ENCODE data around the gene ALOXE3.
A peak's percentile ranks its signal among the peaks of the same experiment; 100 is the strongest.
"Not testable (repeated sequence)": the region's sequence is repeated elsewhere in the genome, so short reads cannot be mapped to it uniquely, and the experiment has no call there.

Gene ALOXE3

GRCh38 chr17:8122422-8122923 is 4.2 kb upstream of the ALOXE3 start:
- DNase-seq (ENCODE audit: low read depth in 2 of 2) = no peak

DNA sequence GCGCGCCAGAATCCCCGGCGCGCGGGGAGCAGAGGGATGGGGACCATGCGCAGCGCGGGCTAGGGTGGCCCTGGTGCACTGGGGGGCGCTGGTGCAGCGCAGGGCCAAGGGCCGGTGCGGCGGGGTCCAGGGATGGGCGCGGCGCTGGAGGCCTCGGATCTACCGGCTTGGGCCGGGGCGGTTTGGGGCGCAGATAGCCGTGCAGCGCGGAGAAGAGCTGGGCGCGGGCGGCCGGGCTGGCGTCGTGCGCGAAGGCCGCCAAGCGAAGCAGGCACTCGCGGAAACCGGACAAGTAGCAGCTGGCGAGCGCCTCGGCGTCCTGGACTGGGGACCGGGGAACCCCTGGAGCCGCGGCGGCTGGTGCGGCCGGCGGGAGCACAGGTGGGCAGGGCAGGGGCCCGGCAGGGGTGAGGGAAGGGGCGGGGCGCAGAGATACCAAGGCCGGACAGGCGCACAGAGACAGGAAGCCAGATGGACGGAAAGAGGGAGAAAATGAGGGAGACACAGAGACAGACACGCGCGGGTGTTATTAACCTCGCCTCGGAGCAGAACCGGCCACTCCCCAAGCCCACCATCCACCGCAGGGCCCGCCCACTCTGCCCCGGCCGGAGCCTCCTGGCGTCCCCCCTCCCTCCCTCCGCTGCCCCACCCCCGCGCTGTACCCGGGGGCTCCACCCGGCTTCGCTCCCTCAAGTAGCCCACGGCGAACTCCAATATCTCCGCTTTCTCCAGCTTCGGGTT is 3.5 kb upstream of the ALOXE3 start:
- no peak for DNase-seq (ENCODE audit: low read depth in 2 of 2)

DNA sequence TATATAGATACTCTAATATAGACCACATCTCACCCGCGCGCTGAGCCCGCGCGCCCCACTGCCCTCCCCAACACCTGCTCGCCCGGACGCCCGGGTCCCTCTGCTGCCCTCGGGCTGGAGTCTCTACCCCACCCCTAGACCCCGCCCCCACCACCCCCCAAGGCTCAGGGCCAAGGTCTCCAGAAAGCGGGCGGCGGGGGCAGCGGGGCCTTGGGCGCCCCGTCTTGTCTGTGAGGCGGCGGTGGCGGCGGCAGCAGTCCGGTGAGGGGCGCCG is 3.0 kb upstream of the ALOXE3 start:
- no peak for DNase-seq (ENCODE audit: low read depth in 2 of 2)

GRCh38 chr17:8120520-8121406 is 2.4 kb upstream of the ALOXE3 start:
- peak; percentile 75 to 78 for DNase-seq (ENCODE audit: low read depth in 2 of 2)

DNA sequence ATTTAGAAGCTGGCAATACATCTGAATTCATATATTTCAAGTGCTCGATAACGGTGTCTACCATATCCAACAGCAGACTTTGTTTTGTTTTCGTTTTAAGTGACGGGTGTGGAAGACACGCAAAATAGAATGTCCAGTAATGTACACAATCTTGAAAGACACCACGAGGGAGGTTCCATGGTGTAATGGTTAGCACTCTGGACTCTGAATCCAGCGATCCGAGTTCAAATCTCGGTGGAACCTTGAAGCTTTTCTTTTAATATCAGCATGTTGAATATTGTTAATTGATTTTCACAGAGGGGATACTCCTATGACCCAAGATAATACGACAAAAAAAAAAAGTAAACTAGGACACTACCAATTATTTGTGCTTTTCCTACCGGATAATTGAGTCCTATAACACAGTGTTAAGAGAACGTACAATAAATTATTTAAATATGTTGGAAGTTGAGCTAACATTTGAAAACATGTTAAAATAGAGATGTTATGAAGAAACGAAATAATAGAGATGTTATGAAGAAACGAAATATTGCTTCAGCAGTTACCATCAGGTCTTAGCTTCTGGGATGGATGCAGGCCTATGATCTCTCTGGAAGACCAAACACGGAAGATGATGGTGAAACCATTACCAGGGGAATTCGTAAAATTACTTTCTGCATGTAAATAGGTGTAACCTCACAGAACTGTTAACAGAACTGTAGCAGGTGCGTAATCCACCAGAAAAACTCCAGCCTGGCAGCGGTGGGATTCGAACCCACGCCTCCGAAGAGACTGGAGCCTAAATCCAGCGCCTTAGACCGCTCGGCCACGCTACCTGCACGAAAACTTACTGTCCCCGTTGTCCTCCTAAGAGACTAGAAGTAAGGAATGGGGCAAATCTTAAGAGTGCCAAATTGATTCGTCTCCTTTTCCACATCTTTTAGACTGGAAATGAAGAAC is 1.5 kb upstream of the ALOXE3 start:
- peak; percentile 88 to 94 for DNase-seq (ENCODE audit: low read depth in 2 of 2)

GRCh38 chr17:8118769-8119580 is 661 bp upstream of the ALOXE3 start:
- DNase-seq (ENCODE audit: low read depth in 2 of 2) = peak; percentile 80 to 81

GRCh38 chr17:8117367-8117979 is 841 bp downstream of the ALOXE3 start:
- DNase-seq (ENCODE audit: low read depth in 2 of 2) = no peak

DNA sequence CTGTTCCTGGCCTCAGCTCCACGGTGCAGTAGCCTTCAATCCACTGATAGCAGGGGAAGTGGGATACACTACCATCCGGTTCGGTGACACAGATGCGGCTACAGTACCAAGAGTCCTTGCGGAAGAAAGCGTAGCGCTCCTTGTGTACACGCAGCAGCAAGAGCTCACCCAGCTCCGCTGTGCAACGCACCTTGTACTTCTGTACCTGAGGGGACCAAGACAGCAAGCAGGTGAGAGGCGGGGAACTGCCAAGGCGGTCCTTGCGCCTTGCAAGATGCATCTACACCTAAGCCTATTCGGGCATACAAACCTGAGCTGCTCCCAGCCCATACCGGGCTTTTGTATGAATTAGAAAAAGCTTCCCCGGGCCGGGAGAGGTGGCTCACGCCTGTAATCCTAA is 1.5 kb downstream of the ALOXE3 start:
- DNase-seq (ENCODE audit: low read depth in 2 of 2) = no peak

DNA sequence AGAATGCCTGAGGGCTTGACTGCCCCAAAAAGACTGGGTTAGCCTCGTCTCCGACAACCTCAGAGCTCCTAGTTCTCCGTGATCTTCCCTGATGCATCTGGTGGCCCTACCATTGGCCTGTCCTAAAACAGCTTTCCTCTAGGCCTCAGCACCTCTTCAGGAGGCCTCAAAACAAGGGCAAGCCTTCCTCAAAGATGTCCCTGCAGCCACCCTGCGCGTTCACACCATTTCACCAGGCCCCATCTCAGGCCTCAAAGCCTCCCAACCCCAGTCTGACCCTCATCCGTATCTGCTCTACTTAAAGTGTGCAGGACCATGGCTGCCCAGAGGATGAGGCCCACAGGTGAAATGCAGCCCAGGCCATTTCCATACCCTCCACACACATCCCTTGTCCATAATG is 7.4 kb downstream of the ALOXE3 start:
- DNase-seq (ENCODE audit: low read depth in 2 of 2) = no peak

- DNase-seq (ENCODE audit: low read depth in 2 of 2) = no peak
These were observed 7.9 kb downstream of the ALOXE3 start for GRCh38 chr17:8110456-8110804.

DNA sequence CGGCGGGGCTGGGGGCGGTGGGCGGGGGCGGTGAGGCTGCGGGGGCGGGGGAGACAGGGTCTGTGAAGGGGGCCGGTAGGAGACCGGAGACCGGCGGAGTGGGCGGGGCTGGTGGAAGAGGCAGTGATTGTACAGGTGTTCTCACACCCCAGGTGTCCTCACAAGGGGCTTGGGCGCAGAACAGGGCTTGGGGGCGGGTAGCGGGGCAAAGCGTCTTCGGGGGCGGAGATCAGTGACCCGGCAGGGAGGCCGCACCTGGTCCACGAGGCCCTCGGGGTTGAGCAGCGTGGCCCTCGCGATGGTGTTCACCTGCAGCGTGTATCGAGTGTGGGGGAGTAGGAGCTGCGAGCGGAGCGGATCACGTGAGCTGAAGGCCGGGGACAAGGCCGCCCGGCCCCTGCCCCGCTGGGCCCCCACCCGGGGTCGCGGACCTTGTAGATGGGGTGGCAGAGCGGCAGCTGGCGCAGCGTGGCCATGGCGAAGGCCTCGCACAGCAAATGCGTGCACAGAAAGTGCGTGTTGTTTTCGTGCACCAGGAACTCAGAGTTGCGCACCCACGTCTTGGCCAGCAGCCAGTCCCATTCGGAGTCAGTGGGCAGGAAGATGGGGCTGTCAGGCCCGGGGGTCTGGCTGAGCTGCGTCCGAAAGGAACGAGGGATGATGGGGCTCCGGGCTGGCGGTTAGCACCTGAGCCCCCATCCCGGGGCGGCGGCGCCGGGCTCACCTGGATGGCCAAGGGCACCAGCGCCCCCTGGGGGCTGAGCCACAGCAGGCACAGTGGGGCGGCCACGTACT is 8.5 kb downstream of the ALOXE3 start:
- DNase-seq (ENCODE audit: low read depth in 2 of 2) = peak; percentile 71 to 78

GRCh38 chr17:8108972-8109660 is 9.2 kb downstream of the ALOXE3 start:
- DNase-seq (ENCODE audit: low read depth in 2 of 2) = no peak

DNA sequence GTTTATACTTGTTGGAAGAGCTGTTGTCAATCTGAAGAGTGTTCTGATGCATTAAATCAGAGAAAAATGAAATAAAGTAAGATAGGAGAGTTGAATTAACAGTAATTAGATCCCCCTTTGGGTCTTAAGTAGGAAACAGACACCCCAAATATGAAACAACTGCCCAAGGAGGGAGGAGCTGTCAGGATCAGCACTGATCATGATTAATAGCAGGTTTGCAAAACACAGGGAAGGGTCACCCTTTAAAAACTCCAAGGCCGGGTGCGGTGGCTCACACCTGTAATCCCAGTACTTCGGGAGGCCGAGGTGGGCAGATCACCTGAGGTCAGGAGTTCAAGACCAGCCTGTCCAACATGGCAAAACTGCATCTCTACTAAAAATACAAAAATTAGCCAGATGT is 11.3 kb downstream of the ALOXE3 start:
- DNase-seq (ENCODE audit: low read depth in 2 of 2) = not testable (repeated sequence)

DNA sequence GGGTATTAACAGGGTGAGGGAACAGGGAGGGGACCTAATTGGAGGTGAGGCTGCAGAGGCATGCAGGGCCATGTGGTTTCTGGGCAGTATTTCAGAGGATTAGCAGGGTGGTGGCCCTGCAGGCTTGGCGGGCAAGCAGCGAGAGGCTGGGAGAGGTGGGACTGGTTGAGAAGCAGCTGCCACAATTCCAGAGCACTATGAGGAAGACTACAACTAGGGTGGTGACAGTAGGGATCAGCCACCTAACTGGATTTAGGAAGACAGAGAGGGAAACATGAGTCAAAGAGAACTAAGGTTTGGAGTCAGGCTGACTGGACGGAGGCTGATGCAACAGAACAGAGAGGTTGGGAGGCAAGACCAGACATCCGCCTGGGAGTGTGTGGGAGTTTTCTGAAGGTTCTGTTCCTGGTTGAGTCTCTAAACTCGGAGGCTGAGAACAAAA is 12.3 kb downstream of the ALOXE3 start:
- DNase-seq (ENCODE audit: low read depth in 2 of 2) = no peak

GRCh38 chr17:8104911-8105310 is 13.4 kb downstream of the ALOXE3 start:
- no peak for DNase-seq (ENCODE audit: low read depth in 2 of 2)

GRCh38 chr17:8103549-8103948 is 14.8 kb downstream of the ALOXE3 start:
- no peak for DNase-seq (ENCODE audit: low read depth in 2 of 2)

GRCh38 chr17:8101721-8102120 is 16.6 kb downstream of the ALOXE3 start:
- DNase-seq (ENCODE audit: low read depth in 2 of 2) = no peak

DNA sequence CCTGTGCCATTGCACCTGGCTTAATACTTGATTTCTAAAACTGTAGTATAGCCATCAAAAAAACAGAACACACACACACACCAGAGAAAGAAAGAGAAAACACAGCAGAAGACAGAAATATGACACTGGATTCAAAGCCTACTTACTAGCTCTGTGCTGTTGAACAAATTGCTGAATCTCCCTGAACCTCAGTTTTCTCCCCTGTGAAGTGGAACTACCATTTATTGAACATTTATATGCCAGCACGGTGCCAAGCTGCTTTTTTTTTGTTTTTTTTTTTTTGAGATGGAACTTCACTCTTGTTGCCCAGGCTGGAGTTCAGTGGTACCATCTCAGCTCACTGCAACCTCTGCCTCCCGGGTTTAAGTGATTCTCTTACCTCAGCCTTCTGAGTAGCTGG is 17.6 kb downstream of the ALOXE3 start:
- no peak for DNase-seq (ENCODE audit: low read depth in 2 of 2)

GRCh38 chr17:8100111-8100510 is 18.2 kb downstream of the ALOXE3 start:
- DNase-seq (ENCODE audit: low read depth in 2 of 2) = no peak

Data from activated CD4-positive, alpha-beta T cell treated with anti-CD3 and anti-CD28 coated beads for 24 hours (primary cell).